ENCODE data around the gene HIGD1A.

The HIGD1A gene

GRCh38 chr3:42804831-42805132 is 492 bp upstream of the HIGD1A start:
- no peaks in the 10 kb centered on the region for H3F3A ChIP-seq (ENCODE audit: insufficient read depth)
- H2AFZ ChIP-seq (ENCODE audit: low read depth, low read length, severe bottlenecking), result peak overlapping the region; percentile 95
- H3K9me2 ChIP-seq (replicated peaks; ENCODE audit: insufficient read depth, low read length), result no peaks in the 10 kb centered on the region
- peak overlapping the region; percentile 87 for H3K4me2 ChIP-seq (ENCODE audit: low read depth, low read length, poor library complexity, severe bottlenecking)
- H3K27me3 ChIP-seq (ENCODE audit: low read length), result no peaks in the 10 kb centered on the region
- H3K9me3 ChIP-seq (ENCODE audit: insufficient read depth, low read length), result no peaks in the 10 kb centered on the region
- H3K79me2 ChIP-seq (ENCODE audit: insufficient read depth, low read length), result peaks cover 44% of the 10 kb centered on the region
- no peaks in the 10 kb centered on the region for H4K20me1 ChIP-seq (ENCODE audit: low read depth, low read length)
- H3K36me3 ChIP-seq (ENCODE audit: low read length), result no peaks in the 10 kb centered on the region
- H3K9ac ChIP-seq (ENCODE audit: low read length), result peak overlapping the region; percentile 96
- peak overlapping the region; percentile 64 for H3K4me3 ChIP-seq (ENCODE audit: insufficient read depth, low read length, poor library complexity, severe bottlenecking)
- TF ChIP-seq EZH2phosphoT487 (conservative IDR thresholded peaks at IDR 0.05; ENCODE audit: low read length), result no peak
- H3K27ac ChIP-seq (ENCODE audit: low read depth, low read length), result no peak overlapping the region

GRCh38 chr3:42803414-42804105 is 730 bp downstream of the HIGD1A start:
- Histone ChIP-seq H3K9me3 (ENCODE audit: insufficient read depth, low read length) (no peaks in the 10 kb centered on the region), H2AFZ (ENCODE audit: low read depth, low read length, severe bottlenecking) (peak overlapping the region; percentile 65), H3K36me3 (ENCODE audit: low read length) (no peaks in the 10 kb centered on the region), H3K9ac (ENCODE audit: low read length) (peak overlapping the region; percentile 96), H3K79me2 (ENCODE audit: insufficient read depth, low read length) (peaks cover 51% of the 10 kb centered on the region), H3K27me3 (ENCODE audit: low read length) (no peaks in the 10 kb centered on the region), H4K20me1 (ENCODE audit: low read depth, low read length) (no peaks in the 10 kb centered on the region), H3K4me2 (ENCODE audit: low read depth, low read length, poor library complexity, severe bottlenecking) (peak overlapping the region; percentile 87), H3F3A (ENCODE audit: insufficient read depth) (no peaks in the 10 kb centered on the region), H3K9me2 (replicated peaks; ENCODE audit: insufficient read depth, low read length) (no peaks in the 10 kb centered on the region), H3K4me3 (ENCODE audit: insufficient read depth, low read length, poor library complexity, severe bottlenecking) (peak overlapping the region; percentile 64), H3K27ac (ENCODE audit: low read depth, low read length) (peak overlapping the region; percentile 78)
- TF ChIP-seq CTCF (IDR thresholded peaks at IDR 0.05; ENCODE audit: insufficient read depth, low read length, poor library complexity, severe bottlenecking) (no peak), EZH2phosphoT487 (conservative IDR thresholded peaks at IDR 0.05; ENCODE audit: low read length) (no peak)

- peak overlapping the region; percentile 87 for H3K4me2 ChIP-seq (ENCODE audit: low read depth, low read length, poor library complexity, severe bottlenecking)
- H3K27ac ChIP-seq (ENCODE audit: low read depth, low read length), result no peak overlapping the region
- H2AFZ ChIP-seq (ENCODE audit: low read depth, low read length, severe bottlenecking), result peak overlapping the region; percentile 65
- no peaks in the 10 kb centered on the region for H4K20me1 ChIP-seq (ENCODE audit: low read depth, low read length)
- H3K9ac ChIP-seq (ENCODE audit: low read length), result peak overlapping the region; percentile 96
- H3K27me3 ChIP-seq (ENCODE audit: low read length), result no peaks in the 10 kb centered on the region
- H3K36me3 ChIP-seq (ENCODE audit: low read length), result no peaks in the 10 kb centered on the region
- H3K4me3 ChIP-seq (ENCODE audit: insufficient read depth, low read length, poor library complexity, severe bottlenecking), result peak overlapping the region; percentile 64
- H3K9me2 ChIP-seq (replicated peaks; ENCODE audit: insufficient read depth, low read length), result no peaks in the 10 kb centered on the region
- H3F3A ChIP-seq (ENCODE audit: insufficient read depth), result no peaks in the 10 kb centered on the region
- H3K79me2 ChIP-seq (ENCODE audit: insufficient read depth, low read length), result peaks cover 51% of the 10 kb centered on the region
- no peaks in the 10 kb centered on the region for H3K9me3 ChIP-seq (ENCODE audit: insufficient read depth, low read length)
- no peak for TF ChIP-seq CTCF (IDR thresholded peaks at IDR 0.05; ENCODE audit: insufficient read depth, low read length, poor library complexity, severe bottlenecking)
Observed at GRCh38 chr3:42802876-42803413, 1.3 kb downstream of the HIGD1A start.

- no peak overlapping the region for H2AFZ ChIP-seq (ENCODE audit: low read depth, low read length, severe bottlenecking)
Observed at GRCh38 chr3:42801784-42802183, 2.5 kb downstream of the HIGD1A start.

More at GRCh38 chr3:42801784-42802183, 2.5 kb downstream of the HIGD1A start:
- H3K4me2 ChIP-seq (ENCODE audit: low read depth, low read length, poor library complexity, severe bottlenecking), result peak overlapping the region; percentile 87
- H3K9me3 ChIP-seq (ENCODE audit: insufficient read depth, low read length), result no peaks in the 10 kb centered on the region
- H3K79me2 ChIP-seq (ENCODE audit: insufficient read depth, low read length), result peaks cover 51% of the 10 kb centered on the region
- no peak overlapping the region for H3K9ac ChIP-seq (ENCODE audit: low read length)
- no peak overlapping the region for H3K4me3 ChIP-seq (ENCODE audit: insufficient read depth, low read length, poor library complexity, severe bottlenecking)
- no peaks in the 10 kb centered on the region for H3K9me2 ChIP-seq (replicated peaks; ENCODE audit: insufficient read depth, low read length)
- no peak for TF ChIP-seq CTCF (IDR thresholded peaks at IDR 0.05; ENCODE audit: insufficient read depth, low read length, poor library complexity, severe bottlenecking)
- no peak for TF ChIP-seq EZH2phosphoT487 (conservative IDR thresholded peaks at IDR 0.05; ENCODE audit: low read length)
- no peaks in the 10 kb centered on the region for H3F3A ChIP-seq (ENCODE audit: insufficient read depth)
- no peaks in the 10 kb centered on the region for H3K27me3 ChIP-seq (ENCODE audit: low read length)
- no peak overlapping the region for H3K27ac ChIP-seq (ENCODE audit: low read depth, low read length)
- no peaks in the 10 kb centered on the region for H3K36me3 ChIP-seq (ENCODE audit: low read length)
- no peaks in the 10 kb centered on the region for H4K20me1 ChIP-seq (ENCODE audit: low read depth, low read length)
